Astrocyte of the spinal cord (primary cell): ENCODE data around the gene ADAMTSL3.

ENCODE experiments used
- DNase-seq: peaks from one replicate; pipeline ENCODE4 v3.0.0; 2011; ENCODE audit warnings: low read depth, low spot score
- H3K4me3 ChIP-seq: 2 replicates; pipeline ENCODE4 v1.5.1; 2011; ENCODE audit warnings: low read depth, mild to moderate bottlenecking, low read length, moderate library complexity
- CTCF ChIP-seq: IDR thresholded peaks from 2 replicates; pipeline ENCODE4 v1.5.1; 2012; ENCODE audit warnings: low read depth, mild to moderate bottlenecking, low read length, inconsistent platforms
- in situ Hi-C: cut with HindIII; loops from 2 replicates; pipeline ENCODE4 v1.10.0; 2017; ENCODE audit warnings: low sequenced_read_pairs

Gene ADAMTSL3

GRCh38 chr15:83886321-83886720, 232.4 kb downstream of the ADAMTSL3 start:
- no peak overlapping the region for H3K4me3 ChIP-seq
- no peak for DNase-seq
- no peak for TF ChIP-seq CTCF
- in situ Hi-C loops, result no loop called here

GRCh38 chr15:83887404-83887803, 233.5 kb downstream of the ADAMTSL3 start:
- no peak for DNase-seq
- H3K4me3 ChIP-seq, result no peak overlapping the region
- in situ Hi-C loops, result no loop called here
- TF ChIP-seq CTCF, result no peak

GRCh38 chr15:83887961-83888360, 234.0 kb downstream of the ADAMTSL3 start:
- H3K4me3 ChIP-seq, result no peak overlapping the region
- in situ Hi-C loops, result no loop called here
- no peak for DNase-seq
- no peak for TF ChIP-seq CTCF

- H3K4me3 ChIP-seq, result no peak overlapping the region
- DNase-seq, result no peak
- TF ChIP-seq CTCF, result no peak
- in situ Hi-C loops, result no loop called here
These were observed 236.1 kb downstream of the ADAMTSL3 start for GRCh38 chr15:83889995-83890394.

- no peak overlapping the region for H3K4me3 ChIP-seq
- in situ Hi-C loops, result no loop called here
- TF ChIP-seq CTCF, result no peak
- DNase-seq, result no peak
These were observed 236.7 kb downstream of the ADAMTSL3 start for GRCh38 chr15:83890587-83890986.

- TF ChIP-seq CTCF, result no peak
- DNase-seq, result no peak
- in situ Hi-C loops, result no loop called here
- H3K4me3 ChIP-seq, result no peak overlapping the region
These were observed 238.6 kb downstream of the ADAMTSL3 start for GRCh38 chr15:83892498-83892897.

- no peak overlapping the region for H3K4me3 ChIP-seq
- no peak for TF ChIP-seq CTCF
- in situ Hi-C loops, result no loop called here
- no peak for DNase-seq
These were observed 239.4 kb downstream of the ADAMTSL3 start for GRCh38 chr15:83893308-83893707.
